D721Med (cell line): ENCODE measurements around the gene CCNC.

ENCODE experiments used
- DNase-seq: peaks from one replicate; pipeline ENCODE4 v3.0.0; 2011; ENCODE audit warnings: low spot score; ENCODE audit not compliant: insufficient read length
- FAIRE-seq: peaks from 2 replicates; lab custom pipeline; 2011; peaks lifted over from hg19 to GRCh38; lab: Jason Lieb, UNC
- TF ChIP-seq, protein P1 (sequence below): IDR thresholded peaks from 2 replicates; pipeline ENCODE4 v1.5.1; 2012; ENCODE audit warnings: mild to moderate bottlenecking, control low read depth; ENCODE audit not compliant: insufficient read depth; ENCODE audit errors: missing control alignments

CCNC gene

DNA sequence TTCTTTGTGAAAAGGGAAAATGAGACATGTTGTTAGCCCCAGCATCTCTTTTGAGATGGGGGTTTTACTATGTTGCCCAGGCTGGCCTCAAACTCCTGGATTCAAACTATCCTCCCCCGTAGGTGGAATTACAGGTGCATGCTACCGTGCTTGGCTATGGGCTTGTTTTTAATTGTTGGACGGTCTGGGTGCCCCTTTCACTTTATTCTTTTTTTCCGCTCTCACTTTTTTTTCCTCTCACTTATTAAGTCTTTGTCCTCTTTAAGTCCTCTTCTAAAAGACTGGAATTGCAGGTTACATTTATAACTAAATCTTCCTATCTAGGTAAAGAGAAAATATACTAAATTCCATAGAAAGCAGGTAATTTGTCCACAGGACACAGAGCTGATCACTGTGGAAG, 19.3 kb upstream of the CCNC start:
- TF ChIP-seq, protein P1, sequence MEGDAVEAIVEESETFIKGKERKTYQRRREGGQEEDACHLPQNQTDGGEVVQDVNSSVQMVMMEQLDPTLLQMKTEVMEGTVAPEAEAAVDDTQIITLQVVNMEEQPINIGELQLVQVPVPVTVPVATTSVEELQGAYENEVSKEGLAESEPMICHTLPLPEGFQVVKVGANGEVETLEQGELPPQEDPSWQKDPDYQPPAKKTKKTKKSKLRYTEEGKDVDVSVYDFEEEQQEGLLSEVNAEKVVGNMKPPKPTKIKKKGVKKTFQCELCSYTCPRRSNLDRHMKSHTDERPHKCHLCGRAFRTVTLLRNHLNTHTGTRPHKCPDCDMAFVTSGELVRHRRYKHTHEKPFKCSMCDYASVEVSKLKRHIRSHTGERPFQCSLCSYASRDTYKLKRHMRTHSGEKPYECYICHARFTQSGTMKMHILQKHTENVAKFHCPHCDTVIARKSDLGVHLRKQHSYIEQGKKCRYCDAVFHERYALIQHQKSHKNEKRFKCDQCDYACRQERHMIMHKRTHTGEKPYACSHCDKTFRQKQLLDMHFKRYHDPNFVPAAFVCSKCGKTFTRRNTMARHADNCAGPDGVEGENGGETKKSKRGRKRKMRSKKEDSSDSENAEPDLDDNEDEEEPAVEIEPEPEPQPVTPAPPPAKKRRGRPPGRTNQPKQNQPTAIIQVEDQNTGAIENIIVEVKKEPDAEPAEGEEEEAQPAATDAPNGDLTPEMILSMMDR: no peak
- FAIRE-seq (no peak), DNase-seq (no peak)

GRCh38 chr6:99579781-99580180, 11.3 kb upstream of the CCNC start:
- DNase-seq (no peak), FAIRE-seq (no peak)
- TF ChIP-seq, protein P1: no peak

GRCh38 chr6:99575544-99576227, 7.2 kb upstream of the CCNC start:
- DNase-seq (no peak), FAIRE-seq (no peak)
- TF ChIP-seq, protein P1: no peak

GRCh38 chr6:99573980-99574617, 5.6 kb upstream of the CCNC start:
- DNase-seq (no peak), FAIRE-seq (no peak)
- TF ChIP-seq, protein P1: no peak

- FAIRE-seq: peak; percentile 16
- TF ChIP-seq, protein P1: no peak
- no peak for DNase-seq
Measured at GRCh38 chr6:99563056-99563723, 5.3 kb downstream of the CCNC start.

DNA sequence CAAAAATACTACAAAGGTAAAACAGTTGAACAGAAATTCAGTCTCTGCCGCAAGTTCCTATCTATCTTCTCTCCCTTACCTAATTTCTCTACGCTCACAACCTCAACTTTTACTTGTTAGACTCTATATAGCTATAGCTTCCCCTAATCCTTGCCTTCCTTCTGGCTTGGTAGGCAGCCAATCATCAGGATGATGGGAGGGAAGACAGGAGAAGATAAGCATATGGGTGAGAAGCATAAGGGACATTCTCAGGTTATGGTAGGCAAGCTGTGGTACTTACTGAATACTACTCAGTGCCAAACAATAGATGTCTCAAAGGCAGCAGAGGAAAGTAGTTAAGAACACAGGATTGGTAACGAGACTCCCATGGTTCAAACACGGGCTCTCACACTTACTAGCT, 7.8 kb downstream of the CCNC start:
- TF ChIP-seq, protein P1: no peak
- no peak for DNase-seq
- no peak for FAIRE-seq
